Frontal cortex (tissue), 4 donors: Measurements from ENCODE around the gene CACNA1I. TPM values are rescaled to one million over a fixed set of nuclear protein-coding genes. Genes with fewer than 3 reads are reported as not detected.

Experiments
- DNase-seq, 2 donors: peaks; one replicate each; pipeline ENCODE4 v3.0.0; 2012; ENCODE audit warnings: low spot score in 2 of 2
- FAIRE-seq: peaks from 2 replicates; lab custom pipeline; 2012; peaks lifted over from hg19 to GRCh38; lab: Jason Lieb, UNC
- total RNA-seq: library from RNA; depleted of rRNA; stranded (reverse); fragments of >200 nt; gene quantifications from one replicate; pipeline ENCODE4 v1.2.3, GENCODE V29; 2014
- donor health status: control.
- donor health status: control.
- donor health status: control.

The CACNA1I gene
- total RNA-seq, 1 donor from 2014 or later = 5.3 TPM

DNA sequence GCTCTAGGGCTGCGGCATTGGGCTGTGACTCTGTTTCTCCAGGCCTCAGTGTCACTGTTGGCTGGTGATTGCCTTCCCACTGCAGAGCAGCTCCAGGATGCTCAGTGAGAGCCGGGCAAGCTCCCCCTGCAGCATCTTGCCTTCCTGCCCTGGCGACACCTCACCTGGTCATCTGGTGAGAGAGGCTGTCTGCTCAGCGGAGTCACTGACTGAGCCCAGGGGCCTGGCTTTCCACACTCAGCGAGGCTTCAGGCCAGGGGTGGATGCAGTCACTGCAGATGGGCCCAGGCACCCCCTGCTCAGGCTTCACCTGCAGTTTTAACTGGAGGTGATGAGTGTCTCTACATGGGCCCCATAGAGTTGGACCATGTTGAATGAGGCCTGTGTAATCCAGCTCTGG is 136.8 kb downstream of the CACNA1I start:
- DNase-seq = no peak
- no peak for FAIRE-seq

DNA sequence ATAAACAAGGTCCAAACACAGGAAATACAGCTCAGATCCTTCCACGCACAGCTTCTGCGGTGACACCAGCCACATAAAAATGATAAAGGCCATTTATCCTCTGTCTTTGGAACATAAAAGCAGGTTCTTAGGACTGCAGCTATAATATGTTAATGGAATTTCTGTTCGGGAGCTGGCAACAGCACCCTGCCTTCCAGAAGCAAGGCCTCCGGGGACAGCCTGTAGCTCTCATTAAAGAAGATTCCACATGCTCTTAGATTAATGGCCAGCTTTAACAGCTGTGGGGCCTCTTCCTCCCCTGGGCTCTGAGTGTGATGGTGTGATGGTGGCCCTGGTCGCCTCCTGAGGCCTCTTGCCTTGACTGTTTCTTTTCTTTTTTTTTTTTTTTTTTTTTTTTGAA is 137.3 kb downstream of the CACNA1I start:
- no peak for FAIRE-seq

GRCh38 chr22:39710380-39711150 is 140.0 kb downstream of the CACNA1I start:
- FAIRE-seq = no peak
- DNase-seq = no peak

More for the DNA sequence above, 137.3 kb downstream of the CACNA1I start:
- DNase-seq = no peak

- no peak for FAIRE-seq
- DNase-seq = no peak
These were observed 141.5 kb downstream of the CACNA1I start for GRCh38 chr22:39712081-39712480.

- FAIRE-seq (no peak), DNase-seq (no peak)
These were observed 142.4 kb downstream of the CACNA1I start for GRCh38 chr22:39712751-39713525.

- FAIRE-seq = no peak
- DNase-seq = no peak
These were observed 143.3 kb downstream of the CACNA1I start for GRCh38 chr22:39713799-39714290.

DNA sequence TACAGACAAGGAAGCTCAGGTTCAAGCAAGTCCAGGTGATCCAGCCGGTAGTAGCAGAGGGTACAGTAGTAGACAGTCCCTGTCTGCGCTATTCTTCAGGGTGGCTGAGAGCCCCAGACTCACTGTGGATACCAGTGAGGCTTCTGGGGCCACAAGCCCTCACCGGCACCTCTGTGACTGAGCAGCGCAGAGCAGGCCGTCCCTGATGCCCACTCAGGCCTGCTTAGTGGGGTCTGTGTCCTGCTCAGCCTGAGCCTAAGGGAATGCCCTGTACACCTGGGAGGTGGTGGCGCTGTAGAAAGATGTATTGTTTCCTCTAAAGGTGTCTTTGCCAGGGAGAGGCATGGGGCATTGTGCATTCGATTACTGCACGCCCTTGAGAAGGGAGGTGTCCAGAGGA is 143.8 kb downstream of the CACNA1I start:
- DNase-seq (no peak), FAIRE-seq (no peak)

- no peak for FAIRE-seq
These were observed 145.4 kb downstream of the CACNA1I start for GRCh38 chr22:39715778-39716495.

GRCh38 chr22:39716534-39716933 is 146.0 kb downstream of the CACNA1I start:
- no peak for DNase-seq
- FAIRE-seq = no peak

More at GRCh38 chr22:39715778-39716495, 145.4 kb downstream of the CACNA1I start:
- no peak for DNase-seq

DNA sequence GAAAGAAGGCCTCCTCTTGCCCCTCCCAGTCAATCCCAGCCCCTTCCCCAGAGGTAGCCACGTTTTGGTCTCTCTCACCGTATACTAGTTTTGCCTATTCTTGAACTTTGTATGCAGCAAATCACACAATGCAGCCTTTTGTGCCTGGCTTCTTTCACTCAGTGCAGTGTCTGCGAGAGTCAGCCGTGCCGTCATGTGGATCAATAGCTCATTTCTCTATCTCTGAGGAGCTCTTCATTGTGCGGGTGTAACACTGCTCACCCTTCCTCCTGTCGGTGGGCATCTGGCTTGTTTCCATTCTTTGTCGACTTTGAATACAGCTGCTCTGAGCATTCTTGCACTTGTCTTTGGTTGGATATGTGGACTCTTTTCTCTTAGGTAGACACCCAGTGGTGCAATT is 146.5 kb downstream of the CACNA1I start:
- FAIRE-seq = no peak

DNA sequence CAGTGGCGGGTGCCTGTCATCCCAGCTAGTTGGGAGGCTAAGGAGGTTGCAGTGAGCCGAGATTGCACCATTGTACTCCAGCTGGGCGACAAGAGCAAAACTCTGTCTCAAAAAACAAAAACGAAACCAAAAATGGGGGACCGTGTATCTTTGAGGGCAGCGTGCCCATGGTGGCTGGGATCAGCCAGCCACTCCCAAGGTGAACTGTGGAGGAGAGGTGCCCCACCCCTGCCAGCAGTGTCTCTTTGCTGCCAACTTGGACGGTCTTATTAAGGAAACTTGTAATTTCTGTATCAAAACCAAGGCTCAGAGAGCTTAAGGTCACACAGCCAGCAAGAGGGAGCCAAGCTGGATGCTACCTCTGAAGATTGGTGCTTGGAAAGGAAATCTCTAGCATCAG is 147.7 kb downstream of the CACNA1I start:
- FAIRE-seq (no peak), DNase-seq (no peak)

More for the DNA sequence above, 146.5 kb downstream of the CACNA1I start:
- DNase-seq = no peak

- FAIRE-seq = no peak
- no peak for DNase-seq
These were observed 148.4 kb downstream of the CACNA1I start for GRCh38 chr22:39718921-39719475.

- FAIRE-seq (no peak), DNase-seq (no peak)
These were observed 149.3 kb downstream of the CACNA1I start for GRCh38 chr22:39719559-39720450.

GRCh38 chr22:39721206-39722031 is 150.9 kb downstream of the CACNA1I start:
- FAIRE-seq (no peak), DNase-seq (no peak)

- FAIRE-seq (no peak), DNase-seq (no peak)
These were observed 151.4 kb downstream of the CACNA1I start for GRCh38 chr22:39722032-39722325.

DNA sequence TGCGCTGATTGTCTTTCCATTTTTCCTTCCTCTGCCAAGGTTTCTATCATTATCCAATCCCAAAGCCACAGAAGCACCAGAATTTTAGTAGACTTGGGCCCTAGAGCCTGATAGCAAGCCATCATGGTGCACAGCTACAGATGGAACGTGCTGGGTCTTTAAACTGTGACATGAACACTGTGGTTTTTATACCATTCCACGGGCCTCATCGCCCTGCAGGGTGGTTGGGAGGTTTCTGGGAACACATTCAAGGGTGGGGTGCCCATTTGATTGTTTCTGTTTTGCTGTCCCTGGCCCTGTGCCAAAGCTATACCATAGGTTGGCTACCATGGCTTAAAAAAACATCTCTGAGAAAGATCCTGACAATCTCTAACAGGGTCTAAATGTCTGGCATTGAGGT is 151.9 kb downstream of the CACNA1I start:
- DNase-seq (no peak), FAIRE-seq (no peak)

DNA sequence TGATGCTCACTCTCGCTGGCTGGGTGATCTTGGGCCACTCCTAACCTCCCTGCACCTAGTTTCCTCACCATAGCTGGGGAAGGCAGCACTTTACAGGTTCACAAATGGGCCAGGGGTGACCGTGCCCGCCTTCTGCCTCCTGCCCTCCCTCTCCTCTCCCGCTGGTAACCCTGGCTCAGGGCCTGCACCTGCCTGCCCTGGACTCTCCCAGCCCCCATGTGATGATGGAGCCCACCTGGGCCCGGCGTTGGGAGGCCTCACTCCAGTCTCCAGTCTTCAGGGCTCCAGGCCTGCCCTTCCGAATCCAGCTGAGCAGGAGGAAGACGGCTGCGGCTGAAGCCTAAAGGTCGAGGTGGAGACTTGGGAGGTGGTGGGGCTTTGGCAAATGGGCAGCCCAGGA is 152.9 kb downstream of the CACNA1I start:
- FAIRE-seq (no peak), DNase-seq (no peak)

DNA sequence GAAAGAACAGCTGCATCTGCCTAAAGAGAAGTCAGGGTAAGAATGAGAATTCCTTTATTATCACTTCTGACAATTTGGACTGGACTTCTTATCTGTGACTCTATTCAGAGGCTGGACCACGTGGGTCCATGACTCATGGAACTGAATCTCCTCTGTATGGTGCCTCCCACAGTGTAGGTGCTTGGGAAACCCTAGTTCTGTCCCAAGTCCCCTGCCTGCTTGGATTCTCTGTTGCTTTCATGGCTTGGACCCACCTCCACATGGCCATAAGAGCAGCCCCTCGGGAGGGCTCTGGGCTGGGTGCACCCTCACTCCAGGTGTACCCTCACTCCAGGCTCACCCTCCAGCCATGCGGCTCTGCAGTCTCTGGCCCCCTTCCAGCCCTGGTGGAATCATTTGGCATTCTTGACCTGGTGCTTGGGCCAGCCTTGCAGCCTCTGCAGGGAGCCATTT is 153.4 kb downstream of the CACNA1I start:
- DNase-seq (no peak), FAIRE-seq (no peak)
